Measurements from ENCODE around the gene ATG9A.
"Not testable (repeated sequence)": the region's sequence is repeated elsewhere in the genome, so short reads cannot be mapped to it uniquely, and the experiment has no call there.

The ATG9A gene, protein sequence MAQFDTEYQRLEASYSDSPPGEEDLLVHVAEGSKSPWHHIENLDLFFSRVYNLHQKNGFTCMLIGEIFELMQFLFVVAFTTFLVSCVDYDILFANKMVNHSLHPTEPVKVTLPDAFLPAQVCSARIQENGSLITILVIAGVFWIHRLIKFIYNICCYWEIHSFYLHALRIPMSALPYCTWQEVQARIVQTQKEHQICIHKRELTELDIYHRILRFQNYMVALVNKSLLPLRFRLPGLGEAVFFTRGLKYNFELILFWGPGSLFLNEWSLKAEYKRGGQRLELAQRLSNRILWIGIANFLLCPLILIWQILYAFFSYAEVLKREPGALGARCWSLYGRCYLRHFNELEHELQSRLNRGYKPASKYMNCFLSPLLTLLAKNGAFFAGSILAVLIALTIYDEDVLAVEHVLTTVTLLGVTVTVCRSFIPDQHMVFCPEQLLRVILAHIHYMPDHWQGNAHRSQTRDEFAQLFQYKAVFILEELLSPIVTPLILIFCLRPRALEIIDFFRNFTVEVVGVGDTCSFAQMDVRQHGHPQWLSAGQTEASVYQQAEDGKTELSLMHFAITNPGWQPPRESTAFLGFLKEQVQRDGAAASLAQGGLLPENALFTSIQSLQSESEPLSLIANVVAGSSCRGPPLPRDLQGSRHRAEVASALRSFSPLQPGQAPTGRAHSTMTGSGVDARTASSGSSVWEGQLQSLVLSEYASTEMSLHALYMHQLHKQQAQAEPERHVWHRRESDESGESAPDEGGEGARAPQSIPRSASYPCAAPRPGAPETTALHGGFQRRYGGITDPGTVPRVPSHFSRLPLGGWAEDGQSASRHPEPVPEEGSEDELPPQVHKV

DNA sequence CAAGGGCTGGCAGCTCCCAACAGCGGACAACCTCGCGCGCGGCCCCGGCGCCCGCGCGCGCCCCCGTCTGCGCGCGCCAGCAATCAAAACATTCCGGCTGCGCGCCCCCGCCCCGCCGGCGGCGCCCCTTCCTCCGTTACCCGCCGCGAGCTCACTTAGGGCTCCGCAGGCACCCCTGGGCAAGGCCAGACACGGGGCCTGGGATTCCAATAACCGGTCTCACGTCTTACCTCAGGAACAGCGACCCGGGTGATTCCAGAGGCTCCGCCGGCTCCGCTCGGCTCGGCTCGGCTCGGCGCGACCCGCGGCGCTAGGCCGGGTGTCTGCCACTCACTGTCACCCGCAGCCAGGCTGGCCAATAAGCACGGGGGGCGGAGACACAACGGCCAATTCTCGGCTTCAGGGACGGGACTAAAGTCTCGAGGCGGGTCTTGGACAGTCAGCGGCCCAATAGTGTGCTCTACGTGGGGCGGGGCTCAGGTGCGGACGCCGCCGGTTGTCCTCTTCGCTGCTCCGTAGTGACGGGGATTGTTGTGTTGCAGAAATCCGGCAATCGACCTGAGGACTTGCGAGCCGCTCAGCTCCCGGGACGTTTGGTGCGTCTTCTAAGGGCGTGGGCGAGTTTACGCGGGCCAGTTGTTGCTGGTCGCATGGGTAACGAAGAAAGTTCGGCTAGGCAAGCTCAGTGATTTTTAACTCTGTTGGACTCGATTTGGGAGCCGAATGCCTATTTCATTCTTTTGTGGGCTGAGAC, at the start of gene ATG9A, which contains the start of gene ANKZF1:
Gene ATG9A, minus strand, starts transcription at position 332 of the 754 bp plus-strand sequence. CDS start 1,612 bp downstream, outside the sequence.
Gene ANKZF1, plus strand, starts transcription at position 502 of the 754 bp plus-strand sequence. CDS start 452 bp downstream, outside the sequence.
- peak; percentile 98 for DNase-seq

DNA sequence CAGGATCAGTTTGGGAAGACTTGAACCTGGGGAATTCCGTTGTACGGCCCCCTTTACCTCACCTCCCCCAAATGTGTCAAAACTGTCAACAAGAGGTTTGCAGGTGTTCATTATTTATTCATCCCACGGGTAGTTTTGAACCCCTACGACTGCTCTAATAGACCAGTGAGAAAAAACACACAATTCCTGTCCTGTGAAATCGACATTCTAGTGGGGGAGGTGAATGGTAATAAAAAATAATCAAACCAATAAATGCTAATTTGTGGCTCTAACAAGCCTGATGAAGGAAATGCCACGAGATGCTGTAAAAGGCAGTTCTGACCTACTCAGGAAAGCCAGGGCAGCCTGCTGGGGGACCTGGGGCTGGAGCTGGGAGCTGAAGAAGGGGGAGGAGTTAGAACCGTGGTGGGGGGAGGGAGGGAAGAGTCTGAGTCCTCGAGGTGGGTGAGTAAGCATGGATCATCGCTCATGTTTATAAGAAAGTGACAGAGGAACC, 49.3 kb upstream of the ATG9A start:
- DNase-seq = no peak

DNA sequence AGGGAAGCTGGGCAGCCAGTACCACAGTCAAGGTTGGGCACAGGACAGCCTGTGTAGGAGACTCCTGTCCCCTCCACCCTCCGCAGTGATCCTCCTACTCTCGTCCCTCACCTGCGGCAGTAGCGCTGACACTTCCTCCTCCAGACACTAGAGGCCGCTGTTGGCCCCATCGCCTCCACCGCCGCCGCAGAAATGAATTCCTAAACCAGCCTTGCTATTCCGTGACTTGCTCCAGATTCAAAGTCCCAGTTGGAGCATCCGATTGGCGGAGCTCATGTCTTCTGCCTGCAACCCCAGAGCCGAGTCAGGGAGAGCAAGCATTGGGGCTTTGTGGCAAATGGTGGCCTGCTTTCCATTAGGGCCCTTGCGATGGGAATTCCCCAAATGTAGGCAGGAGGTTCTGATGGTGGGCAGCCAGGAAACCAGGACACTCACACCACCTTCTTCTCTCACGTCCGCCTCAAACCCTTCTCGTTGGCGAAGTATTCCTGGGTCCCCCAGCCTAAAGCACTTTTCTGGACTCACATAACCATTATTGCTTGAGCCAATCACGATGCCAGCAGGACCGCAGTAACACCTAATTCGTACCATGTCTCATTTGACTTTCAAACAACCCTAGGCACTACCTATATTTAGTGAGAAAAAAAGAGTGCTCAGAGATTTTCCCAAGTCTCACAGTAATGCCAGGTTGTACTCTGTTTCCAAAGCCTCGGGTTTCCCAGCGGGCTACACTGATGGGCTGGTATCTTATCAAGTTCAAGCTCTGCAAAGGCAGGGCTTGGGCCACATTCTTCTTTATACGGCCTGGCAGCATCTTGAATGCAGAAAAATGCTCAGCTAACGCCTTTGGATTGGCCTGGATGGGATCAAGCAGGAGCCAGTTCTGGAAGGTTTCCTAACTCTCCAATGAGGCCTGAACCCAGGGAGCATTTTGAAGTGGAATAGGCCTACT, 48.5 kb upstream of the ATG9A start:
- no peak for DNase-seq

DNA sequence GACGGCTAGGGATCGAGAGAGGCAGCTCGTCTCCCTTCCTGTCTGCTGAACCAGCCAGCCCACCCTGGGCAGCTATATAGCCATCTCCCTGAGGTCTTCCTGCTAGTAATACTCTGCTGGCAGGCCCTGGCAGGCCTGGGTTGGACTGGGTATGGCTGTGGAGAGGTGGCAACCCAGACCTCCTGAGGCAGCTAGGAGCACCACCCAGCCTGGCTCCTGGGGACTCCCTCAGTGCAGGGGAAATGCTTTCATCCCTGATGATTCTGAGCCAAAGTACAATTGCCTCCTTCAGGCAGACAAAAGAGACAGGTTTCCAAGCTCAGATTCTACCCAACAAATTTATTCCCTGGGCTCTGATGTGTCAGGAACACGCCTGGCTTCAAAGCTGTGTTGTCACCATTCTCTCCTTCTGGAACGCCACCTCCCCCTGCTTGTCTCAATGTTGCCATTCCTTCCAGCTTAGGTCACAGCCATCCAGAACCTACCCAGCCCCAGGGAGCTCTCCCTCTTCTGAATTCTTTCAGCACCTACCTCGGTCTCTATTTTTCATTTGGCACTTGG, 45.0 kb upstream of the ATG9A start:
- DNase-seq = no peak

DNA sequence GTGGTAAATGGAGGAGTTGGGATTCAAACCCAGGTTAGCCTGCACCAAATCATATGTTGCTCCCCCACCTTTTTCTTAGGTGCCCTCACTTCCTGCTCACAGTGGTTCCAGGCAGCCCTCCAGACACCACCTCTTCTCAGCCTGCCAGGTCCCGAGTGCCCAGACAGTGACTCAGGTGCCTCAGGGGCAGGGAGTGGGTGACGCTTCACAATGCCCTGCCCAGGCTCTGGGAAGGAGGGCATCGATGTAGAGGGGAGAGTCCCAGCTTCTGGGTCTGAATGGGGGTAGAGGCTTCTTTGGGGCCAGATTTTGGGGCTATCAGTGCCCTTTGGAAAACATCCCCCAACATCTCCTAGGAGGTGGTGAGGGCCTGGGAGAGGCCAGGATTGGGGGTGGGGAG, 44.5 kb upstream of the ATG9A start:
- DNase-seq = no peak

DNA sequence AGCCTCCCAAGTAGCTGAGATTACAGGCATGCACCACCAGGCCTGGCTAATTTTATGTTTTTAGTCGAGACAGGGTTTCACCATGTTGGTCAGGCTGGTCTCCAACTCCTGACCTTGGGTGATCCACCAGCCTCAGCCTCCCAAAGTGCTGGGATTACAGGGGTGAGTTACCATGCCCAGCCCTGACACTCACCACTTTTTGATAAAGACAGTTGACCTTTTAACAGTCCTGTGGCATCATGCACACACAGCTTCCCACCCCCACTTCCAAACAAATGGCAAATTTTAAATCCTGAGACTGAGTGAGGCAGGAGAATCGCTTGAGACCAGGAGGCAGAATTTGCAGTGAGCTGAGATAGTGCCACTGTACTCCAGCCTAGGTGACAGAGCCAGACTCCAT, 43.6 kb upstream of the ATG9A start:
- no peak for DNase-seq

DNA sequence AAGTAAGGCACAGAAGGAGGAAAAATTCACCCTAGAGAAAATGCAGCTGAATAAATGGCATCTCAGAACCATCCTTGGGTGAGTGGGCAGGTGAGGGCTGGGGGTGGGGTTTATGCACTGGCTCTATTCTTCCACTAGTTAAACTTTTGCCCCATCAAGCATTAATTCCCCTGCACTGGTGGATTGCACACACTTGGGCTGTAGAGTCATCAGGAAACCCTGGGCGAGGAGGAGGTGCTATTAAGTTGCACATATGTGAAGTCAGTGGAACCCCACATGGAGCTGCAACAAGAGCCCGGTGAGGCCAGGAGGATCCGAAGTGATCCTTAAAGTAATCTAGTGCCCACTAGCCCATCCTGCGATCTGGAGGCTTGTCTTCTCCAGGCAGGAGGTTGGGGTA, 42.9 kb upstream of the ATG9A start:
- DNase-seq = no peak

DNA sequence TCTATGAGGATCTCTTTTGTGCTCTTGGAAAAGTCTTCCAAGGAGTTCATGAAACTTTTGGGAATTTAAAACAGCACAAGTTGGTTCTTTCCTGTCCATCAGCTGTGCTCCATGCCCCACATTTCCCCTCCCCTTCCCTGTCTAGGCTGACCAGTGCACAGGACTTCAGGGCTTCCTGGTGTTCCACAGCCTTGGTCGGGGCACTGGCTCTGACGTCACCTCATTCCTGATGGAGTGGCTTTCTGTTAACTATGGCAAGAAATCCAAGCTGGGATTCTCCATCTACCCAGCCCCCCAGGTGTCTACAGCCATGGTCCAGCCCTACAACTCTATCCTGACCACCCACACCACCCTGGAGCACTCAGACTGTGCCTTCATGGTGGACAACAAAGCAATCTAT, 41.6 kb upstream of the ATG9A start:
- no peak for DNase-seq

DNA sequence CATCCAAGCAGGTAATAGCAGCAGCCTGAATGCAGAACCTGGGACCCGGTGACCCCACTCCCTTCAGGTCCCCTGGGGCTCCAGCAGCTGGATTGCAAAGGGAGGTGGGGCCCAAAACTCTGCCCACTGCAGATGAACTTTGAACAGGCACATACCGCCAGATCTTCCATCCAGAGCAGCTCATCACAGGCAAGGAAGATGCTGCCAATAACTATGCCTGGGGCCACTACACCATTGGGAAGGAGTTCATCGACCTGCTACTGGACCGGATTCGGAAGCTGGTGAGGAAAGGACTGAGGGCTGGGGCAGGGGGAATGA, 40.6 kb upstream of the ATG9A start:
- DNase-seq = no peak

DNA sequence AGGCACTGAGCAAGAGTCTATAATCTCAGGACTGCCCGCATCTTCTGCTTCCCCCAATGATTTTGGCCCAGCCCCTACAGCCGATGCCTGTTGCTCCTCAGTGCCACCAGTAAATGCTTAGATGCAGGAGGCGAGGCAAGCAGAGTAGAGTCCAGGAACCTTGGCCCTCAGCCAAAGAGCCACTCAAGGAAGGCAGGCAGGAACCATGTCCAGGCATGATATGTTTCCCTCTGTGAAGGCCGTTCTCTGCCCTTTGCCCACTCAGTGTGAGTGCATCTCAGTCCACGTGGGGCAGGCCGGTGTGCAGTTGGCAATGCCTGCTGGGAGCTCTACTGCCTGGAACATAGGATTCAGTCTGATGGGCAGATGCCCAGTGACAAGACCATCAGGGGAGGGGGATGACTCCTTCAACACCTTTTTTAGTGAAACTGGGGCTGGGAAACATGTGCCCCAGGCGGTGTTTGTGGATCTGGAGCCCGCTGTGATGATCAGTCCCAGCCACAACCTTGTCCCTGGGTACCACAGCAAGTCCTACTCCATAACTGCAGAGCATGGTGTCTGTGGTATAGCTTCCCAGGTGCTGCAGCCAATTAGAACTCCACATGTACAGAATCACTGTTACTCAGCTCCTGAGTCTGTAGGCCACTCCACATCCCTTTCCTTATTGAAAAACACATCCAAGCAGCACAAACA, 40.1 kb upstream of the ATG9A start:
- DNase-seq = no peak

DNA sequence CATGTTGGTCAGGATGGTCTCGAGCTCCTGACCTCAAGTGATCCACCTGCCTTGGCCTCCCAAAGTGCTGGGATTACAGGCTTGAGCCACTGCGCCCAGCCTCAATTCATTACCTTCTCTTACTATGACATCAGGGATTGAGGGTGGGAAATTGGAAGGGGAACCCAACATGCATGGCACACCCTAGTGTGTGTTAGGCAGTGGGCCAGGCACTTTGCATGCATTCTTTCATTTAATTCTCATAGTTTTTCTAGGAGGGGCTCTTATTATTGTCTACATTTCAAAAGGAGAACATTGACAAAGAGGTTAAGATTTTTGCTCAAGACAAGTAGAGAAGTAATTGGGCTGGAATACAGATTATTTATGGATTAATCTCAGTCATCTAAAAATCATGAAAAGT, 38.9 kb upstream of the ATG9A start:
- no peak for DNase-seq

DNA sequence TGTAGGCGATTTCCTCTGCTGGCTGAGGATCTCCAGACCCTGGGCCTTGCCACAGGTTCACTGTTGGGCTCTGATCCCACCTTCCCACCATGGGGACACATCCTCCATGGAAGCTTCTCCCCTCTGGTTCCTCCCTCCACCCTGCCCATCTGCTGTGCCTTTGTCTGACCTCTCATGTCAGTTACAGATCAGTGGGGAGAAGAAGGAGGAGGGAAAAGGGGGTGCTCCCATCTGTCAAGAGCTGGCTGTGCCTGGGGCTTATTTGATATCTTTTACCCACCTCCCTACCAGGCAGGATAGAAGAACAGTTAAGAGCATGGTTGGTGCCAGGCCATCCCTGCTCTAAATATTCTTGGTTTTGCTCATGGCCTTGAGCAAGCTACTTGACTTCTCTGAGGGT, 37.5 kb upstream of the ATG9A start:
- DNase-seq = no peak

DNA sequence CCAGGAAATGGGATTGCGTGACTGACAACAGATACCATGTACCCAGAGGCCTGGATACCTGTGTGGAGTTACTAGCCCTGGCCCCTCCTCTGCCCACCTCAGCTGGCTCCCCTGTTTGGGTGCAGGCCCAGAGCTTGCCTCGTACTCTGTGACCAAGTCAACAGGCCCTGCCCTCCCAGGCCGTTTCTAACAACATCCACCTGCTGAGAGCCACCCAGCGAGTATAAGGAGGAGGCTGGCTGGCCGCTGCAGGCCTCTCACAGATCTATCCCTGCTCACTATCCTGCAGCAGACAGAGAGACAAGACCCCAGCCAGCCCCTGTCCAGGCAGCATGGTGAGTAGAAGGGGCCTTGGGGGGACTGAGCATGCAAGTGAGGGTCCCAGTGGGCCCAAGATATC, 36.8 kb upstream of the ATG9A start:
- DNase-seq = no peak

DNA sequence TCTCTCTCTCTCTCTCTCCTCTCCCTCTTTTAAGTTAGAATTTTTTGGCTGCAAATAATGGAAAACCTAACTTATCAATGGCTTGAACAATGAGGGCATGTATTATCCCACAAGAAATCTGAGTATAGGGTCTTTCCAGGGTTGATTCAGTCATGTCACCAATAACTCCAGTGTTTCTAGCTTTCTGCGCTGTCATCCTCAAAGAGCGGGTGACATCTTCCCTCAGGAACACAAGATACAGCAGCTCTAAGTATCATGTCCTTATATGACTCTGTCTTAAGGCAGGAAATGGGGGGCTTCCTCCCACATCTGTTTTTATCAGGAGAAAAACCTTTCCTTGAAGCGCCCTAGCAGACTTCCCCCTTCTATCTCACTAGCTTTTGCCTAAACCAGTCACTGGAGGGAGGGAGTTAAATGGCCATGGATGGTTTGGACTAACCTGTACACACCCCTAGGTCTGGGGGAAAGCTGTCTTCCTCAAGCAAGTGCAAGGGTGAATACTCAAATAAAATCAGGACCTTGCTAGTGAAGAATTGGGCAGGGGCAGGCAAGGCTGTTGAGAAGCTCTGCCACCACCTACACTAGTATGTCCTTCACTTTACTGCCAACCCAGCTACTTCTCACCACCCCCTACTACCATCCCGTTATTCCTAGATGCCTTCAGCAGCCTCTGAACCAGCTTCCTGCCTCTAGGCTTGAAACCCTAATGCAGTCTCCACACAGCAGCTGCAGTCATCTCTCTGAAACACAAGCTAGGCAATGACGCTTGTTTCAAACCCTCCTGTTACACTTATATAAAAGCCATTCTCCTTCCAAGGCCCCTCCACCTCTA, 31.8 kb upstream of the ATG9A start:
- no peak for DNase-seq

DNA sequence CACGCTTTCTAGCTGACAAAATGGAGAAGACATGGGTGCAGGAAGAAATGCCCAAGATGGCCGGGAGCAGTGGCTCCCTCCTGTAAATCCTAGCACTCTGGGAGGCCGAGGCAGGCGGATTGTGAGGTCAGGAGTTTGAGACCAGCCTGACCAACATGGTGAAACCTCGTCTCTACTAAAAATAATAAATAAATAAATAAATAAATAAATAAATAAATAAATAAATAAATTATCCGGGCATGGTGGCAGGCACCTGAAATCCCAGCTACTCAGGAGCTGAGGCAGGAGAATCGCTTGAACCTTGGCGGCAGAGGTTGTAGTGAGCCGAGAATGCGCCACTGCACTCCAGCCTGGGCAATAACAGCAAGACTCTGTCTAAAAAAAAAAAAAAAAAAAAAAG, 29.5 kb upstream of the ATG9A start:
- not testable (repeated sequence) for DNase-seq

DNA sequence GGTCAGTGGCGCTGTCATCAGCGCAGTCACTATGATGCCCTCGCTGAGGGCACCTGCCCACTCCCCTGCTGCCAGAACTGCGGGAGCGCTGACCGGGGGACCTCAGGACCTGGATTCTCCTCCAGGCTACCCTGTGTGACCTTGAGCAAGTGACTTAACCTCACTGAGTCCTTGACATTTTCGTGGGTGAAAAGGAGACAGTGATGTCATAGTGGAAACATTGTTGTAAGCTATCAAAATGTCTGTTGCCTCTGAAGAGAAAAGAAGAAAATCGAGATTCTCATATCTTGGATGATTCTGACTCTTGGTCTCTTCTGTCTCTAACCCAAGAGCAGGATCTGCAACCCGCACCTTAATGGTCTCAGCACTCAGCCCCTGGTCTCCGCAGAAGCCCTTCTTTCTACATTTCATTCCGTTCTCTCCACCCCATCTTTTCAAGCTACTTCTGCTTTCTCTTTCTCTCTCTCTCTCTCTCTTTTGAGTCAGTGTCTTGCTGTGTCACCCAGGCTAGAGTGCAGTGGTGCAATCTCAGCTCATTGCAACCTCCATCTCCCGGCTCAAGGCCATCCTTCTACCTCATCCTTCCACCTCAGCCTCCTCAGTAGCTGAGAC, 25.3 kb upstream of the ATG9A start:
- peak; percentile 75 for DNase-seq

DNA sequence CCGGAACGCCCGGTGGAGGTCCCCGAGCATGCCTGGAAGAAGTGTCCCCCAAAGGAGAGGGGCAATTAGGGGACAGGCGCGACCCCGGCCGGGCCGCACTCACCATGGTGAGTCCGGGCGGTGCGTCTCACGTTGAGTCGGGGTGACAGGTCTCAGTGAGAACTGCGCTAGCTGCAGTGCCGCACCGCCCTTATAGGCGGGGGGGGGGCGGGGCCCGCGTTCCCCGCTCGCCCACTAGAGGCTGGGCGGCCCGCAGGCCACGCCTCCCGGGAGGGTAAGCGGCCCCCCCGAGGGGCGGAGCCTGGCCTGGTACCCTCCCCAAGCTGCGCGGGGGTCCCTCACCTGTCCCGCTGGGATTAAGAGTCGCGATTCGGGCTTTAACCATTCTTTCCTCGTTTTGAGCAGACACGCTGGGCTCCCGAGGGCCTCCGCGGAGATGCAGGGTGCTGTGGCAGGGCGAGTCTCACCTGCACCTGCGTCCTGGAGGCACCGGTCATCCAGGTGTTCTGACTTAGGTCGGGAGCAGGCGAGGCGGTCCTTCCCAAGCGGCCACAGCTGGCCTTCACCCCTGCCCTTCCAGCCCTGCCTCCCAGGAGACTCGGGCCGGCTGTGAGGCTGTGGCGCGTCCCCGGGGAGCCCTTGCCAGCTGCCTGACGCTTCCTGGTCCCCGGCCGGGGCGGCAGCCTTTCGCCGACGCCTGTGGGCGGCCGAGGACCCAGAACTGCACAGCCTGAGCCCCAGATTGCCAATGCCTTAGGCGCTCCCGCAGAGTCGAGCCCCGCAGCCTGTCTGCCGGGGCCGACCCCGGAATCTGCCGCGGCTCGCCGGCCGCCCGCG, 24.5 kb upstream of the ATG9A start, which contains the start of gene TUBA4A:
Gene TUBA4A, minus strand, starts transcription at position 166 of the 837 bp plus-strand sequence. Its CDS starts 60 bp downstream, at position 106.
- peak; percentile 29 for DNase-seq

Measured in GF-D8 (cell line).